ENCODE data around the gene PSMA3.

Gene PSMA3

GRCh38 chr14:58297762-58298476 lies 53.3 kb downstream of the PSMA3 start:
- no peaks in the 10 kb centered on the region for H3K27me3 ChIP-seq
- TF ChIP-seq Cebpa-rat (IDR thresholded peaks at IDR 0.05) = no peak
- peaks cover 40% of the 10 kb centered on the region for H3K36me3 ChIP-seq
- H3K4me1 ChIP-seq = peaks cover 24% of the 10 kb centered on the region
- H3K4me2 ChIP-seq = peak overlapping the region; percentile 79
- H3K27ac ChIP-seq = peak overlapping the region; percentile 96
- H3K9ac ChIP-seq = peak overlapping the region; percentile 94
- H4K20me1 ChIP-seq = peaks cover 51% of the 10 kb centered on the region
- peak overlapping the region; percentile 100 for H3K4me3 ChIP-seq
- H3K9me3 ChIP-seq = no peaks in the 10 kb centered on the region

GRCh38 chr14:58298477-58299400 lies 54.1 kb downstream of the PSMA3 start, which contains the start of gene ARID4A:
ARID4A (plus strand) TSS chr14:58298555; CDS start chr14:58299855, 1,300 bp downstream.
- Histone ChIP-seq H3K27me3 (no peaks in the 10 kb centered on the region), H3K27ac (peak within 1 kb of the TSS; percentile 96), H3K4me1 (peaks cover 24% of the 10 kb centered on the region), H3K4me3 (peak within 1 kb of the TSS; percentile 100), H3K9ac (peak within 1 kb of the TSS; percentile 94), H4K20me1 (peaks cover 49% of the 10 kb centered on the region), H3K4me2 (peak within 1 kb of the TSS; percentile 79), H3K36me3 (peaks cover 40% of the 10 kb centered on the region), H3K9me3 (no peaks in the 10 kb centered on the region)
- no peak for TF ChIP-seq Cebpa-rat (IDR thresholded peaks at IDR 0.05)

DNA sequence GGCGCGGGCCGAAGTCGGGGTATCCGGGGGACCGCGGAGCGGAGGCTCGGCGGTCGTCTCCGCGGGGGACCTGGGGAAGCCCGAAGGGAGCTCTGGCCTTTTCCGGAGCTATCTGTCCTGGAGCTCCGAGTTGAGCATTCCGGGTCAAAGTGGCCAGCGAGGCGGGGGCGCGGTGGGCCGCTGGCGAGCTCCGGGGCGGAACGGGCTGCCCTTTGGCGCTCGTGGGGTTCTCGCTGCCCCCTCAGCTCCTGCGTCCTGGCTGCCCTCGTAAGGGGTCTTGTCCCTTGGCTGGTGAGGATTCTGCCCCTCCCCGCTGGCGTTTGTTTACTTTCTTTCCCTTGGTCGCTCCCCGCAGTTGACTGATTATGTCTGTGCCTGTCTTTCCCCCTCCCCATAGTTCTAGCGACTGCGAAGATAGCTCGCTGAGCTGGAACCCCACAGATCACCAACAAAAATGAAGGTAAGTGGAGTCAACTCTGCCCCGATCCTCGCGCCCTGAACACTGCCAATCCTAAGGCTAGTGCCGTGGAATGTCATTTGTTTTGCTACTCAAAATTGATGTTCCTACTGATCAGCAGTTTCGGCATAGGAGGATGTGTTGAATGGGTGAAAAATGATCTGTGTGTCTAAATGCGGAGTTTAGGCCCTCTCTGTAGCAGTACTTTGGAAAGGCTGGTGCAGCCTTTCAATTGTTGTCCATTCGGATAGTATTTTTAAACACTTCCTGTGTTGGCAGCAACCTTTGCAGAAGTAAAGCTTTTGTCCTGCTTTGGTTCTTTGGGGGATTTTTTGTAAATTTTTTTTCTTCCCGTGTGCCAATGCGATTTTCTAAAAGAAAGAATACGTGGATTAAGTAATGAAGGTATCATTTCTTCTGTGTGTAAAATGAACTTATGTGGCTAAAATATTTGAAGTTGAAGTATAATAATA lies 55.0 kb downstream of the PSMA3 start:
- Histone ChIP-seq H3K9ac (peak overlapping the region; percentile 94), H3K9me3 (no peaks in the 10 kb centered on the region), H3K36me3 (peaks cover 38% of the 10 kb centered on the region), H4K20me1 (peaks cover 48% of the 10 kb centered on the region), H3K27ac (peak overlapping the region; percentile 89), H3K4me2 (peak overlapping the region; percentile 72), H3K27me3 (no peaks in the 10 kb centered on the region), H3K4me1 (peaks cover 24% of the 10 kb centered on the region), H3K4me3 (peak overlapping the region; percentile 100)
- TF ChIP-seq Cebpa-rat (IDR thresholded peaks at IDR 0.05) = no peak

GRCh38 chr14:58301416-58301815 lies 56.8 kb downstream of the PSMA3 start:
- no peak overlapping the region for H3K4me2 ChIP-seq
- H3K4me1 ChIP-seq = peaks cover 13% of the 10 kb centered on the region
- no peak overlapping the region for H3K4me3 ChIP-seq
- H3K36me3 ChIP-seq = peaks cover 42% of the 10 kb centered on the region
- no peaks in the 10 kb centered on the region for H3K27me3 ChIP-seq
- no peak overlapping the region for H3K27ac ChIP-seq
- H3K9ac ChIP-seq = no peak overlapping the region
- TF ChIP-seq Cebpa-rat (IDR thresholded peaks at IDR 0.05) = no peak
- H4K20me1 ChIP-seq = peaks cover 32% of the 10 kb centered on the region
- no peaks in the 10 kb centered on the region for H3K9me3 ChIP-seq

GRCh38 chr14:58305730-58306129 lies 61.1 kb downstream of the PSMA3 start:
- H4K20me1 ChIP-seq = peaks cover 43% of the 10 kb centered on the region
- H3K4me3 ChIP-seq = no peak overlapping the region
- no peaks in the 10 kb centered on the region for H3K27me3 ChIP-seq
- H3K36me3 ChIP-seq = peaks cover 56% of the 10 kb centered on the region
- no peaks in the 10 kb centered on the region for H3K9me3 ChIP-seq
- H3K4me2 ChIP-seq = no peak overlapping the region
- no peak for TF ChIP-seq Cebpa-rat (IDR thresholded peaks at IDR 0.05)
- H3K4me1 ChIP-seq = peaks cover 3% of the 10 kb centered on the region
- no peak overlapping the region for H3K27ac ChIP-seq
- H3K9ac ChIP-seq = no peak overlapping the region

- Histone ChIP-seq H3K4me1 (no peaks in the 10 kb centered on the region), H3K9ac (no peak overlapping the region), H3K27ac (no peak overlapping the region), H3K27me3 (no peaks in the 10 kb centered on the region), H3K9me3 (no peaks in the 10 kb centered on the region), H4K20me1 (peaks cover 40% of the 10 kb centered on the region), H3K4me3 (no peak overlapping the region), H3K4me2 (no peak overlapping the region), H3K36me3 (peaks cover 61% of the 10 kb centered on the region)
- TF ChIP-seq Cebpa-rat (IDR thresholded peaks at IDR 0.05) = no peak
Observed at GRCh38 chr14:58307597-58308316, 63.1 kb downstream of the PSMA3 start.

GRCh38 chr14:58309086-58309485 lies 64.4 kb downstream of the PSMA3 start:
- no peaks in the 10 kb centered on the region for H3K27me3 ChIP-seq
- peaks cover 62% of the 10 kb centered on the region for H3K36me3 ChIP-seq
- H3K27ac ChIP-seq = no peak overlapping the region
- no peak overlapping the region for H3K4me2 ChIP-seq
- no peak for TF ChIP-seq Cebpa-rat (IDR thresholded peaks at IDR 0.05)
- no peaks in the 10 kb centered on the region for H3K4me1 ChIP-seq
- no peak overlapping the region for H3K9ac ChIP-seq
- peaks cover 40% of the 10 kb centered on the region for H4K20me1 ChIP-seq
- no peak overlapping the region for H3K4me3 ChIP-seq
- H3K9me3 ChIP-seq = no peaks in the 10 kb centered on the region

GRCh38 chr14:58313699-58314098 lies 69.1 kb downstream of the PSMA3 start:
- Histone ChIP-seq H3K9me3 (no peaks in the 10 kb centered on the region), H3K27ac (no peak overlapping the region), H4K20me1 (peaks cover 20% of the 10 kb centered on the region), H3K4me3 (no peak overlapping the region), H3K36me3 (peaks cover 59% of the 10 kb centered on the region), H3K4me1 (no peaks in the 10 kb centered on the region), H3K4me2 (no peak overlapping the region), H3K9ac (no peak overlapping the region), H3K27me3 (no peaks in the 10 kb centered on the region)
- no peak for TF ChIP-seq Cebpa-rat (IDR thresholded peaks at IDR 0.05)

DNA sequence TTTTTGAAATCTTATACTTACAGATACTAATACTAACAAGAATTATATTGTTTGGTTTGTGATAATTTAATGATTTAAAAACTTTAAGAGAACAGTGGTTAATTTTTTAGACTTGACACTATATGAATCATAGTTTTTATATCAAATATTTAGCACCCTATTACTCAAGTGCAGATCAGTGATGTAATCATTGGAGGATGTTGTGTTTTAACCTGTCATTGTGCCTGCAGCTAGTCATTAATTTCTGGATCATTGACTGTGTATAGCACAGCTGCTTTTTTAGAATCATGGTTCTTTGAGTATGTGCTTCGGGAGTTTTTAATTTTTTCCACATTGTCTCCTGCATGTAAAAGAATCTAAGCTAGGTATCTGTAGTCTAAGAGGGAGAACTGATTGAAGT lies 71.0 kb downstream of the PSMA3 start:
- H3K4me2 ChIP-seq = no peak overlapping the region
- no peaks in the 10 kb centered on the region for H3K4me1 ChIP-seq
- H3K27me3 ChIP-seq = no peaks in the 10 kb centered on the region
- H3K4me3 ChIP-seq = no peak overlapping the region
- no peak overlapping the region for H3K27ac ChIP-seq
- peaks cover 73% of the 10 kb centered on the region for H3K36me3 ChIP-seq
- H4K20me1 ChIP-seq = peaks cover 15% of the 10 kb centered on the region
- no peaks in the 10 kb centered on the region for H3K9me3 ChIP-seq
- TF ChIP-seq Cebpa-rat (IDR thresholded peaks at IDR 0.05) = no peak
- no peak overlapping the region for H3K9ac ChIP-seq

Measured in BLaER1 (cell line).